Measurements from ENCODE around the gene C22orf39.

C22orf39 gene

GRCh38 chr22:19447330-19448075 is at the start of gene C22orf39:
TSS of gene C22orf39 (minus strand) at chr22:19447711. CDS start at chr22:19447688, 23 bp downstream.
- DNase-seq (ENCODE audit: low read depth): peak; percentile 74
- TF ChIP-seq, protein P1, sequence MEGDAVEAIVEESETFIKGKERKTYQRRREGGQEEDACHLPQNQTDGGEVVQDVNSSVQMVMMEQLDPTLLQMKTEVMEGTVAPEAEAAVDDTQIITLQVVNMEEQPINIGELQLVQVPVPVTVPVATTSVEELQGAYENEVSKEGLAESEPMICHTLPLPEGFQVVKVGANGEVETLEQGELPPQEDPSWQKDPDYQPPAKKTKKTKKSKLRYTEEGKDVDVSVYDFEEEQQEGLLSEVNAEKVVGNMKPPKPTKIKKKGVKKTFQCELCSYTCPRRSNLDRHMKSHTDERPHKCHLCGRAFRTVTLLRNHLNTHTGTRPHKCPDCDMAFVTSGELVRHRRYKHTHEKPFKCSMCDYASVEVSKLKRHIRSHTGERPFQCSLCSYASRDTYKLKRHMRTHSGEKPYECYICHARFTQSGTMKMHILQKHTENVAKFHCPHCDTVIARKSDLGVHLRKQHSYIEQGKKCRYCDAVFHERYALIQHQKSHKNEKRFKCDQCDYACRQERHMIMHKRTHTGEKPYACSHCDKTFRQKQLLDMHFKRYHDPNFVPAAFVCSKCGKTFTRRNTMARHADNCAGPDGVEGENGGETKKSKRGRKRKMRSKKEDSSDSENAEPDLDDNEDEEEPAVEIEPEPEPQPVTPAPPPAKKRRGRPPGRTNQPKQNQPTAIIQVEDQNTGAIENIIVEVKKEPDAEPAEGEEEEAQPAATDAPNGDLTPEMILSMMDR (IDR thresholded peaks at IDR 0.05; ENCODE audit: control insufficient read depth, insufficient read depth, low read depth, low read length, missing control alignments): no peak
- peak within 1 kb of the TSS; percentile 76 for H3K4me3 ChIP-seq (ENCODE audit: control insufficient read depth, low read depth, low read length)

DNA sequence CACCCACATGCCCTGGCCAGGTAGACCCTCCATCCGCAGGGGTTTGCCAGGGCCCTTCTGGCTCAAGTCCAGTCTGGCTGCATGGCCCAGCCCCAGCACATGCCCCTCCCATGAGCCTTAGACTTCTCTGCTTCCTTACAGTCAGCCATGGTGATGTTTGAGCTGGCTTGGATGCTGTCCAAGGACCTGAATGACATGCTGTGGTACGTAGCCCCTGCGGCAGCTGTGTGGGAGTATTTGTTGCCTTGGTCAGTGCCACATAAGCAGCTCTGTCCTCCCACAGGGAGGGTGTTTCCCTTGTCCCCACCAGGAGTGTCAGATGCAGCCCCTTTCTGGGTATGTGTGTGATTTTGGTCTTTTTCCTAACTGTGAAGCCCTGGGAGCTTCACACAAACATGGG is 49.7 kb upstream of the C22orf39 start:
- TF ChIP-seq, protein P1 (IDR thresholded peaks at IDR 0.05; ENCODE audit: control insufficient read depth, insufficient read depth, low read depth, low read length, missing control alignments): no peak
- DNase-seq (ENCODE audit: low read depth): peak; percentile 46
- no peak overlapping the region for H3K4me3 ChIP-seq (ENCODE audit: control insufficient read depth, low read depth, low read length)

GRCh38 chr22:19496324-19496630 is 48.8 kb upstream of the C22orf39 start:
- TF ChIP-seq, protein P1 (IDR thresholded peaks at IDR 0.05; ENCODE audit: control insufficient read depth, insufficient read depth, low read depth, low read length, missing control alignments): no peak
- no peak for DNase-seq (ENCODE audit: low read depth)
- no peak overlapping the region for H3K4me3 ChIP-seq (ENCODE audit: control insufficient read depth, low read depth, low read length)

GRCh38 chr22:19495562-19496323 is 48.2 kb upstream of the C22orf39 start:
- peak; percentile 10 for DNase-seq (ENCODE audit: low read depth)
- TF ChIP-seq, protein P1 (IDR thresholded peaks at IDR 0.05; ENCODE audit: control insufficient read depth, insufficient read depth, low read depth, low read length, missing control alignments): peak; percentile 19
- no peak overlapping the region for H3K4me3 ChIP-seq (ENCODE audit: control insufficient read depth, low read depth, low read length)

DNA sequence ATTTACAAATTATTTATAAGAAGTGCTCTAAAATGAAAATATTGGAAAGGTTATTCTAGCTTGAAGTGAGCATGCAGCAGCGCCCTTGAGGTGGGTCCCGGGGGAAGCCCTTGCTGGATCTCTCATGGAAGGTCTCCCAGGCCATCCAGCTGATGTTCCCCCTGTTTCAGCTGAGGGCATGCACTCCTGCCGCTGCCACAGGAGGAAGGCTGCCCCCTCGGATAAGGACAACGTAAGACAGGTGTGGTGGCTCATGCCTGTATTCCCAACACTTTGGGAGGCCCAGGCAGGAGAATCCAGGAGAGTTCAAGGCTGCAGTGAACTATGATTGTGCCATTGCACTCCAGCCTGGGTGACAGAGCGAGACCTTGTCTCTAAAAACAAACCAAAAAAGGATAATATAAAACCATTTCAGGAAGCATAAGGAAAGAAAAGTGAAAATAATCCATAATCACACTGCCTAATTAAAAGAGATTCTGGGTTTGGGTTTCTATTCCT is 47.2 kb upstream of the C22orf39 start:
- no peak for DNase-seq (ENCODE audit: low read depth)
- TF ChIP-seq, protein P1 (IDR thresholded peaks at IDR 0.05; ENCODE audit: control insufficient read depth, insufficient read depth, low read depth, low read length, missing control alignments): no peak
- no peak overlapping the region for H3K4me3 ChIP-seq (ENCODE audit: control insufficient read depth, low read depth, low read length)

DNA sequence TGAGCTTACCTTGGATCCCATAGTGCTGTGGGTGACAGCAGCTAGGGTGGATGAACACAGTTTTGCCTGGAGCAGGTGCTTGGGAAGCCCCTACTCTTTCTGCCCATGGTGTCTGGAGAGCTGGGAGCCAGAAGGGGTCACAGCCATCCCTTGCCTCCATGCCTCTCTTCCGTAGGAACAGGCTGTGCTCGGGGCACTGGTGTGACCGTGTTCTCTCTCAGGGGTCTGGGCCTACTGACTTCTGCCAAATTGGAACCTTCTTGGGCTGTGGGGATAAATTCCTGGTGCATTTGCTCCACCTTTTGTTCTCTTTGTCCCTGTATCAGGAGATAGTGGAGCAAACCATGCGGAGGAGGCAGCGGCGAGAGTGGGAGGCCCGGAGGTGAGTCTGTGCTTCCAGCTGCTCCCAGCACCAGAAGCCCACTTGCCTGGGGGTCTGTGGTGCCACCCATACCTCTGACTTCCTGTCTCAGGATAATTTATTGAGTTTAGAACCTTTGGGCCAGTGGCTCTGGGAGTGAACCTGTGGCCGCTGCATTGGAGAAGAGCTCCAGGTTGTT is 46.6 kb upstream of the C22orf39 start:
- TF ChIP-seq, protein P1 (IDR thresholded peaks at IDR 0.05; ENCODE audit: control insufficient read depth, insufficient read depth, low read depth, low read length, missing control alignments): no peak
- DNase-seq (ENCODE audit: low read depth): no peak
- H3K4me3 ChIP-seq (ENCODE audit: control insufficient read depth, low read depth, low read length): no peak overlapping the region
